ENCODE measurements around the gene GPS1. TPM values are rescaled to one million over a fixed set of nuclear protein-coding genes. Genes with fewer than 3 reads are reported as not detected.

GPS1 gene
- total and polyA plus RNA-seq, 9 of the 15 experiments (the other 6 are each of a cell fraction or from before 2014, with no cell fraction given) = 3.1 to 167 (median 69.9) TPM

DNA sequence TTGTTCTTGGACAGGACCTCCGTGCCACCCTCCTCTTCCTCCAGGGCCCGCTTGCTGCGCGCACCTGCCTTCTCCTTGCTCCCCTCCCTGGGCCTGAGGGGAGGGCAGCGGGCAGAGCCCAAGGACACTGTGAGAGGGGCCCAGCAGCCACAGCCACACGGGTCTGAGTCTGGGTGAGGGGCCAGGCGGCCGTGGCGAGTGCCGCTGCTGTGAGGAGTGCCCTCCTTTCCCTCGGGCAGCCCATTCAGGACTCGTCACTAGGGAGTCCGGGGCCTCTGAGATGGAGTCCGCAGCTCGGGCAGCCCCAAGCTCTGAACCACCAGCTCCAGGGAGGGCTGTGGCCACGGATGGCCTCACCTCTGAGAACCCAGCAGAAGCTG, 8.3 kb downstream of the GPS1 start:
- POLR2A ChIA-PET = interaction anchor here (0.6 to 2.5 kb wide), 11 partner anchors 10 to 275 kb away, joined by 3 to 11 read pairs (median 4); partner anchors contain the start of gene DCXR
- TF ChIP-seq SIRT6 (IDR thresholded peaks at IDR 0.05; ENCODE audit: low read depth, low read length) (no peak), TAF15 (IDR thresholded peaks at IDR 0.05; ENCODE audit: low read depth, low read length) (0 out of 2 replicates have a peak, but pooled peaks have one; percentile 34), POLR2G (IDR thresholded peaks at IDR 0.05; ENCODE audit: low read depth, low read length) (peak; percentile 65; the same call in 1 of the 2 replicates), RBFOX2 (IDR thresholded peaks at IDR 0.05; ENCODE audit: low read depth, low read length) (peak; percentile 39)
- TF ChIP-seq, protein P1, sequence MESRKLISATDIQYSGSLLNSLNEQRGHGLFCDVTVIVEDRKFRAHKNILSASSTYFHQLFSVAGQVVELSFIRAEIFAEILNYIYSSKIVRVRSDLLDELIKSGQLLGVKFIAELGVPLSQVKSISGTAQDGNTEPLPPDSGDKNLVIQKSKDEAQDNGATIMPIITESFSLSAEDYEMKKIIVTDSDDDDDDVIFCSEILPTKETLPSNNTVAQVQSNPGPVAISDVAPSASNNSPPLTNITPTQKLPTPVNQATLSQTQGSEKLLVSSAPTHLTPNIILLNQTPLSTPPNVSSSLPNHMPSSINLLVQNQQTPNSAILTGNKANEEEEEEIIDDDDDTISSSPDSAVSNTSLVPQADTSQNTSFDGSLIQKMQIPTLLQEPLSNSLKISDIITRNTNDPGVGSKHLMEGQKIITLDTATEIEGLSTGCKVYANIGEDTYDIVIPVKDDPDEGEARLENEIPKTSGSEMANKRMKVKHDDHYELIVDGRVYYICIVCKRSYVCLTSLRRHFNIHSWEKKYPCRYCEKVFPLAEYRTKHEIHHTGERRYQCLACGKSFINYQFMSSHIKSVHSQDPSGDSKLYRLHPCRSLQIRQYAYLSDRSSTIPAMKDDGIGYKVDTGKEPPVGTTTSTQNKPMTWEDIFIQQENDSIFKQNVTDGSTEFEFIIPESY (CRISPR knock-in tag; IDR thresholded peaks at IDR 0.05) = 0 out of 2 replicates have a peak, but pooled peaks have one; percentile 26
- peaks cover 3 to 90% of the 10 kb centered on the region in 2 experiments; a peak in 3 of 5 replicates for H3K4me1 ChIP-seq (replicated peaks in 1 of 2; ENCODE audit: control insufficient read depth in 2 of 2, insufficient read depth in 2 of 2, low read length in 2 of 2)
- H3K9me3 ChIP-seq (replicated peaks; ENCODE audit: control insufficient read depth, insufficient read depth, low read depth, low read length) = no peaks in the 10 kb centered on the region
- in situ Hi-C loops (cut with MboI) = no loop called here
- no peaks in the 10 kb centered on the region for H3K27me3 ChIP-seq (ENCODE audit: control insufficient read depth in 2 of 2, insufficient read depth in 2 of 2, low read length in 2 of 2)
- 85% methylated on average over 11 of the region's 16 CpGs for WGBS (ENCODE audit: insufficient coverage, low coverage, missing lambda C conversion rate)
- DNase-seq (ENCODE audit: extremely low read depth in 1 of 4, low spot score in 3 of 4) (no peak), FAIRE-seq (no peak), ATAC-seq (no peak)
- no TSS peak for BruUV-seq (replicated peaks)
- H3K79me2 ChIP-seq (ENCODE audit: control insufficient read depth, insufficient read depth, low read length) = peaks cover 18% of the 10 kb centered on the region
- H3K4me3 ChIP-seq = no peak overlapping the region
- no peaks in the 10 kb centered on the region for H3K9me1 ChIP-seq (ENCODE audit: control insufficient read depth, insufficient read depth, low read length)
- peaks cover 7% of the 10 kb centered on the region for H4K20me1 ChIP-seq (replicated peaks; ENCODE audit: control insufficient read depth, insufficient read depth, low read length)
- intact Hi-C loops (cut with micrococcal nuclease) = no loop called here
- CTCF ChIA-PET (ENCODE audit: low intra/inter-chr PET ratio) = no interaction called here
- H2AFZ ChIP-seq (ENCODE audit: low read depth, low read length) = no peak overlapping the region
- H3K27ac ChIP-seq (ENCODE audit: extremely low read depth, low read depth, low read length) = no peak overlapping the region
- no peak overlapping the region for H3K4me2 ChIP-seq (ENCODE audit: insufficient read depth, low read length)
- H3K36me3 ChIP-seq (ENCODE audit: control insufficient read depth, insufficient read depth, low read length) = peaks cover 94% of the 10 kb centered on the region; the same call in 2 of the 3 replicates
- no peak overlapping the region; a peak in 1 of 4 replicates for H3K9ac ChIP-seq (ENCODE audit: insufficient read depth in 1 of 2, low read depth in 2 of 2, low read length in 2 of 2)

Data from K562 (cell line).